ENCODE data around the gene PGM5.

- TF ChIP-seq CTCF (conservative IDR thresholded peaks at IDR 0.05; ENCODE audit: low read length) (no peak), EZH2phosphoT487 (IDR thresholded peaks at IDR 0.05; ENCODE audit: borderline replicate concordance, low read depth, low read length) (no peak)
These were observed 174.2 kb downstream of the PGM5 start for GRCh38 chr9:68530618-68531017.
